ENCODE results near the gene MRRF. TPM values are rescaled to one million over a fixed set of nuclear protein-coding genes. Genes with fewer than 3 reads are reported as not detected.

MRRF gene
- total RNA-seq, 3 donors from 2014 or later = 46.5 to 65.2 (median 62.4) TPM

GRCh38 chr9:122380293-122380692 lies 115.6 kb downstream of the MRRF start:
- ATAC-seq (no peak), DNase-seq (no peak)
- Histone ChIP-seq H3K4me3 (no peak overlapping the region), H3K36me3 (ENCODE audit: low read depth) (no peaks in the 10 kb centered on the region), H3K4me1 (ENCODE audit: low read depth) (peaks cover 11% of the 10 kb centered on the region), H3K9me3 (peaks cover 5% of the 10 kb centered on the region)
- no peak for TF ChIP-seq CTCF (IDR thresholded peaks at IDR 0.05)
- intact Hi-C loops (cut with DNase I, micrococcal nuclease) = no loop called here

Other genes with a start within 250 kb of the MRRF start
- gene TTLL11, start 171.6 kb upstream of the MRRF start, total RNA-seq = 10 to 100 TPM in 1 of 3 donors, 1 to 10 TPM in 2; 6.0 to 22.2 (median 6.4) TPM
- gene NDUFA8, start 105.1 kb upstream of the MRRF start, total RNA-seq = 10 to 100 TPM; 66.9 to 85.0 (median 69.1) TPM
- gene MORN5, start 105.0 kb upstream of the MRRF start, total RNA-seq = 10 to 100 TPM in 1 of 3 donors, 1 to 10 TPM in 1, not detected in 1; 1.6 to 21.2 TPM
- gene LHX6, start 35.9 kb upstream of the MRRF start, total RNA-seq = 1 to 10 TPM; 2.0 to 5.1 (median 2.3) TPM
- 10 to 100 TPM; 15.6 to 21.5 (median 17.2) TPM for gene RBM18, start within 50 bp of the MRRF start, total RNA-seq
- gene PTGS1, start 106.1 kb downstream of the MRRF start, total RNA-seq = 100 to 1,000 TPM in 1 of 3 donors, 10 to 100 TPM in 1, 1 to 10 TPM in 1; 8.8 to 192 (median 15.3) TPM
- not detected for gene OR1J1, start 213.0 kb downstream of the MRRF start, total RNA-seq
- gene OR1J2, start 245.9 kb downstream of the MRRF start, total RNA-seq = not detected